Suprapubic skin (tissue), 3 donors: Measurements from ENCODE around the gene PDILT.

Experiments used
- CTCF ChIP-seq, 2 donors: fragments of 200-600 bp in 1 of 2; fragments of 450-650 bp in 1 of 2; sonication (generic) in 1 of 2; IDR thresholded peaks; one replicate each; pipeline ENCODE4 v1.5.1; 2016 to 2019; ENCODE audit warnings: antibody characterized with exemption in 2 of 2, mild to moderate bottlenecking in 1 of 2, moderate library complexity in 1 of 2
- POLR2A ChIP-seq, 2 donors: fragments of 450-650 bp; IDR thresholded peaks; one replicate each; pipeline ENCODE4 v1.6.1; 2017; ENCODE audit warnings: antibody characterized with exemption in 2 of 2, mild to moderate bottlenecking in 2 of 2, moderate library complexity in 2 of 2

- TF ChIP-seq POLR2A (IDR thresholded peaks at IDR 0.05) (no peak), CTCF (IDR thresholded peaks at IDR 0.05) (no peak)
Observed at GRCh38 chr16:20353379-20353778, 51.2 kb downstream of the PDILT start.
